T-helper 17 cell (primary cell): Measurements from ENCODE around the gene PLPP3. TPM values are rescaled to one million over a fixed set of nuclear protein-coding genes. Genes with fewer than 3 reads are reported as not detected.

Source experiments
- ATAC-seq: fragments of 150-1000 bp; cut with Tn5 transposase; 2 replicates; pipeline ENCODE4 v1.10.0; 2021; ENCODE audit warnings: mild to moderate bottlenecking, moderate library complexity
- DNase-seq, 3 donors: peaks; one replicate each; pipeline versions ENCODE4 v3.0.0 to v3.0.0-alpha.2; 2020 to 2021
- H3K9me3 ChIP-seq: one replicate; pipeline ENCODE4 v1.7.0; 2013; ENCODE audit warnings: low read length, mild to moderate bottlenecking; ENCODE audit not compliant: control insufficient read depth, poor library complexity, severe bottlenecking
- H3K27ac Mint-ChIP-seq: one replicate; pipeline ENCODE4 v1.8.0; 2022; ENCODE audit warnings: mild to moderate bottlenecking, moderate library complexity, mixed read lengths
- H3K27me3 Mint-ChIP-seq: one replicate; pipeline ENCODE4 v1.8.0; 2022; ENCODE audit warnings: mixed read lengths
- H3K36me3 Mint-ChIP-seq: one replicate; pipeline ENCODE4 v1.8.0; 2022; ENCODE audit warnings: low read depth, mixed read lengths
- H3K4me1 Mint-ChIP-seq: one replicate; pipeline ENCODE4 v1.8.0; 2022; ENCODE audit warnings: mild to moderate bottlenecking, mixed read lengths
- H3K4me3 Mint-ChIP-seq: one replicate; pipeline ENCODE4 v1.8.0; 2022; ENCODE audit warnings: mild to moderate bottlenecking, moderate library complexity, mixed read lengths
- total RNA-seq, 4 donors: library from RNA in 2 of 4; stranded (reverse) in 2 of 4; gene quantifications; one replicate each; pipeline ENCODE4 v1.2.3 and lab custom pipeline; 2022 to 2026

Gene PLPP3
- total RNA-seq, 2 donors from 2014 or later, result 0.52 TPM; not detected in 1

- Mint-ChIP-seq H3K27ac (no peak overlapping the region), H3K4me1 (peaks cover 2% of the 10 kb centered on the region)
- H3K9me3 ChIP-seq, result peaks cover 2% of the 10 kb centered on the region
These were observed 8.4 kb downstream of the PLPP3 start for GRCh38 chr1:56570924-56571372.

GRCh38 chr1:56569661-56570060 is 9.7 kb downstream of the PLPP3 start:
- ATAC-seq, result no peak
- Mint-ChIP-seq H3K27me3 (peaks cover 6% of the 10 kb centered on the region), H3K36me3 (no peaks in the 10 kb centered on the region), H3K4me1 (peaks cover 2% of the 10 kb centered on the region), H3K27ac (no peak overlapping the region), H3K4me3 (no peak overlapping the region)
- DNase-seq, result no peak
- peaks cover 2% of the 10 kb centered on the region for H3K9me3 ChIP-seq

More at GRCh38 chr1:56570924-56571372, 8.4 kb downstream of the PLPP3 start:
- Mint-ChIP-seq H3K4me3 (no peak overlapping the region), H3K36me3 (no peaks in the 10 kb centered on the region), H3K27me3 (peaks cover 10% of the 10 kb centered on the region)
- ATAC-seq (no peak), DNase-seq (no peak)

GRCh38 chr1:56566994-56567393 is 12.4 kb downstream of the PLPP3 start:
- H3K9me3 ChIP-seq, result no peaks in the 10 kb centered on the region
- H3K27me3 Mint-ChIP-seq, result peaks cover 12% of the 10 kb centered on the region
- ATAC-seq (no peak), DNase-seq (no peak)
- peaks cover 2% of the 10 kb centered on the region for H3K4me1 Mint-ChIP-seq
- no peak overlapping the region for H3K27ac Mint-ChIP-seq
- no peak overlapping the region for H3K4me3 Mint-ChIP-seq
- no peaks in the 10 kb centered on the region for H3K36me3 Mint-ChIP-seq

- ATAC-seq (no peak), DNase-seq (no peak)
- Mint-ChIP-seq H3K27me3 (peaks cover 12% of the 10 kb centered on the region), H3K36me3 (no peaks in the 10 kb centered on the region), H3K4me3 (no peak overlapping the region), H3K27ac (no peak overlapping the region), H3K4me1 (no peaks in the 10 kb centered on the region)
- no peaks in the 10 kb centered on the region for H3K9me3 ChIP-seq
These were observed 13.2 kb downstream of the PLPP3 start for GRCh38 chr1:56566061-56566744.

GRCh38 chr1:56564615-56565014 is 14.7 kb downstream of the PLPP3 start:
- ATAC-seq (no peak), DNase-seq (no peak)
- H3K9me3 ChIP-seq, result no peaks in the 10 kb centered on the region
- Mint-ChIP-seq H3K4me1 (peaks cover 2% of the 10 kb centered on the region), H3K4me3 (no peak overlapping the region), H3K27me3 (peaks cover 16% of the 10 kb centered on the region), H3K27ac (no peak overlapping the region), H3K36me3 (no peaks in the 10 kb centered on the region)

GRCh38 chr1:56563568-56563967 is 15.8 kb downstream of the PLPP3 start:
- no peak overlapping the region for H3K27ac Mint-ChIP-seq
- no peaks in the 10 kb centered on the region for H3K9me3 ChIP-seq
- DNase-seq, result no peak
- ATAC-seq, result no peak
- peaks cover 16% of the 10 kb centered on the region for H3K27me3 Mint-ChIP-seq
- no peaks in the 10 kb centered on the region for H3K36me3 Mint-ChIP-seq
- H3K4me1 Mint-ChIP-seq, result peaks cover 2% of the 10 kb centered on the region
- H3K4me3 Mint-ChIP-seq, result no peak overlapping the region

GRCh38 chr1:56562891-56563452 is 16.4 kb downstream of the PLPP3 start:
- Mint-ChIP-seq H3K4me1 (peaks cover 2% of the 10 kb centered on the region), H3K36me3 (no peaks in the 10 kb centered on the region), H3K27me3 (peaks cover 16% of the 10 kb centered on the region), H3K27ac (no peak overlapping the region), H3K4me3 (no peak overlapping the region)
- ATAC-seq (no peak), DNase-seq (no peak)
- H3K9me3 ChIP-seq, result no peaks in the 10 kb centered on the region

- peaks cover 2% of the 10 kb centered on the region for H3K4me1 Mint-ChIP-seq
These were observed 17.9 kb downstream of the PLPP3 start for GRCh38 chr1:56561227-56562019.

GRCh38 chr1:56557746-56558145 is 21.6 kb downstream of the PLPP3 start:
- no peaks in the 10 kb centered on the region for H3K36me3 Mint-ChIP-seq
- no peaks in the 10 kb centered on the region for H3K9me3 ChIP-seq
- no peak for ATAC-seq

More at GRCh38 chr1:56561227-56562019, 17.9 kb downstream of the PLPP3 start:
- no peak overlapping the region for H3K27ac Mint-ChIP-seq
- no peak overlapping the region for H3K4me3 Mint-ChIP-seq
- ATAC-seq (no peak), DNase-seq (no peak)
- H3K36me3 Mint-ChIP-seq, result no peaks in the 10 kb centered on the region
- peaks cover 10% of the 10 kb centered on the region for H3K27me3 Mint-ChIP-seq
- no peaks in the 10 kb centered on the region for H3K9me3 ChIP-seq

GRCh38 chr1:56555448-56555847 is 23.9 kb downstream of the PLPP3 start:
- H3K4me1 Mint-ChIP-seq, result peaks cover under 1% of the 10 kb centered on the region
- no peaks in the 10 kb centered on the region for H3K36me3 Mint-ChIP-seq
- ATAC-seq (no peak), DNase-seq (no peak)
- H3K4me3 Mint-ChIP-seq, result no peak overlapping the region
- H3K9me3 ChIP-seq, result no peaks in the 10 kb centered on the region
- H3K27ac Mint-ChIP-seq, result no peak overlapping the region
- H3K27me3 Mint-ChIP-seq, result peaks cover 5% of the 10 kb centered on the region

More at GRCh38 chr1:56557746-56558145, 21.6 kb downstream of the PLPP3 start:
- Mint-ChIP-seq H3K27ac (no peak overlapping the region), H3K27me3 (peaks cover 5% of the 10 kb centered on the region), H3K4me1 (peaks cover 2% of the 10 kb centered on the region), H3K4me3 (no peak overlapping the region)
- no peak for DNase-seq

- DNase-seq, result no peak
- no peaks in the 10 kb centered on the region for H3K9me3 ChIP-seq
- no peak overlapping the region for H3K27ac Mint-ChIP-seq
- ATAC-seq, result no peak
- H3K4me1 Mint-ChIP-seq, result no peaks in the 10 kb centered on the region
- H3K27me3 Mint-ChIP-seq, result peaks cover 13% of the 10 kb centered on the region
- no peak overlapping the region for H3K4me3 Mint-ChIP-seq
- H3K36me3 Mint-ChIP-seq, result no peaks in the 10 kb centered on the region
These were observed 26.3 kb downstream of the PLPP3 start for GRCh38 chr1:56553046-56553445.

- DNase-seq (no peak), ATAC-seq (no peak)
- no peaks in the 10 kb centered on the region for H3K4me1 Mint-ChIP-seq
- H3K9me3 ChIP-seq, result no peaks in the 10 kb centered on the region
- H3K27ac Mint-ChIP-seq, result no peak overlapping the region
- no peaks in the 10 kb centered on the region for H3K36me3 Mint-ChIP-seq
- no peak overlapping the region for H3K4me3 Mint-ChIP-seq
- peaks cover 20% of the 10 kb centered on the region for H3K27me3 Mint-ChIP-seq
These were observed 27.0 kb downstream of the PLPP3 start for GRCh38 chr1:56552349-56552748.

- H3K27me3 Mint-ChIP-seq, result peaks cover 24% of the 10 kb centered on the region
- no peaks in the 10 kb centered on the region for H3K36me3 Mint-ChIP-seq
- DNase-seq (no peak), ATAC-seq (no peak)
- H3K4me3 Mint-ChIP-seq, result no peak overlapping the region
- H3K4me1 Mint-ChIP-seq, result no peaks in the 10 kb centered on the region
- no peaks in the 10 kb centered on the region for H3K9me3 ChIP-seq
- no peak overlapping the region for H3K27ac Mint-ChIP-seq
These were observed 27.7 kb downstream of the PLPP3 start for GRCh38 chr1:56551691-56552090.
